GM23338 (cell line): Measurements from ENCODE around the gene PYGB. TPM values are rescaled to one million over a fixed set of nuclear protein-coding genes. Genes with fewer than 3 reads are reported as not detected.
"Not testable (repeated sequence)": the region's sequence is repeated elsewhere in the genome, so short reads cannot be mapped to it uniquely, and the experiment has no call there.

Experiments used
- ATAC-seq: fragments of 200-7000 bp; cut with Tn5 transposase; 3 replicates; pipeline ENCODE4 v1.9.1; 2020
- DNase-seq: peaks from one replicate; pipeline ENCODE4 v3.0.0-alpha.2; 2015; ENCODE audit warnings: low spot score
- H2AFZ ChIP-seq: fragments of 200-600 bp; sonication (generic); 2 replicates; pipeline ENCODE4 v1.8.0; 2016; ENCODE audit warnings: antibody characterized with exemption, mild to moderate bottlenecking, moderate library complexity
- H3F3A ChIP-seq: fragments of 200-600 bp; sonication (generic); replicated peaks from 2 replicates; pipeline ENCODE4 v1.8.0; 2017; ENCODE audit warnings: antibody characterized with exemption, mixed run types, low read depth
- H3K27ac ChIP-seq: fragments of 200-600 bp; sonication (generic); 2 replicates; pipeline ENCODE4 v1.6.1; 2016; ENCODE audit warnings: low read depth
- H3K27me3 ChIP-seq: fragments of 200-600 bp; sonication (generic); 2 replicates; pipeline ENCODE4 v1.8.0; 2016; ENCODE audit warnings: mild to moderate bottlenecking, mixed run types, moderate library complexity; ENCODE audit not compliant: insufficient read depth
- H3K36me3 ChIP-seq: fragments of 200-600 bp; sonication (generic); 2 replicates; pipeline ENCODE4 v1.8.0; 2016; ENCODE audit warnings: mild to moderate bottlenecking; ENCODE audit not compliant: insufficient read depth
- H3K4me1 ChIP-seq: fragments of 200-600 bp; sonication (generic); 2 replicates; pipeline ENCODE4 v1.8.0; 2016; ENCODE audit warnings: mild to moderate bottlenecking, moderate library complexity; ENCODE audit not compliant: insufficient read depth
- H3K4me2 ChIP-seq: fragments of 200-600 bp; sonication (generic); 2 replicates; pipeline ENCODE4 v1.7.1; 2017; ENCODE audit warnings: mixed run types
- H3K4me3 ChIP-seq: fragments of 200-600 bp; sonication (generic); 2 replicates; pipeline ENCODE4 v1.6.1; 2016; ENCODE audit warnings: mixed run types
- H3K79me2 ChIP-seq: fragments of 200-600 bp; sonication (generic); replicated peaks from 2 replicates; pipeline ENCODE4 v1.8.0; 2017; ENCODE audit warnings: mild to moderate bottlenecking; ENCODE audit not compliant: insufficient read depth
- H3K9me2 ChIP-seq: fragments of 200-600 bp; sonication (generic); 2 replicates; pipeline ENCODE4 v1.8.0; 2017; ENCODE audit not compliant: insufficient read depth
- H4K20me1 ChIP-seq: fragments of 200-600 bp; sonication (generic); replicated peaks from 2 replicates; pipeline ENCODE4 v1.8.0; 2017; ENCODE audit warnings: mild to moderate bottlenecking; ENCODE audit not compliant: insufficient read depth
- H3K27ac Mint-ChIP-seq: 2 replicates; pipeline ENCODE4 v1.8.0; 2020; ENCODE audit warnings: inconsistent platforms, mild to moderate bottlenecking, moderate library complexity, mixed read lengths
- H3K27me3 Mint-ChIP-seq: 3 replicates; pipeline ENCODE4 v1.8.0; 2022; ENCODE audit warnings: low read depth, mild to moderate bottlenecking, moderate library complexity, mixed read lengths, inconsistent platforms; ENCODE audit not compliant: insufficient read depth, poor library complexity
- H3K36me3 Mint-ChIP-seq: 3 replicates; pipeline ENCODE4 v1.8.0; 2021; ENCODE audit warnings: low read depth, mild to moderate bottlenecking, inconsistent platforms, moderate library complexity, mixed read lengths
- H3K4me1 Mint-ChIP-seq: 3 replicates; pipeline ENCODE4 v1.8.0; 2020; ENCODE audit warnings: mild to moderate bottlenecking, inconsistent platforms, mixed read lengths
- H3K4me3 Mint-ChIP-seq: 3 replicates; pipeline ENCODE4 v1.8.0; 2021; ENCODE audit warnings: moderate library complexity, mild to moderate bottlenecking, inconsistent platforms, mixed read lengths
- H3K9me3 Mint-ChIP-seq: 3 replicates; pipeline ENCODE4 v1.8.0; 2020; ENCODE audit warnings: moderate library complexity, mild to moderate bottlenecking, inconsistent platforms, mixed read lengths
- CREB1 ChIP-seq: fragments of 250-450 bp; sonication (Bioruptor Pico); IDR thresholded peaks from 2 replicates; pipeline ENCODE4 v1.5.0; 2020; ENCODE audit warnings: low read depth, mild to moderate bottlenecking, moderate library complexity
- CTCF ChIP-seq, 2 experiments: fragments of 200-600 bp in 1 of 2; sonication (generic) in 1 of 2; conservative IDR thresholded peaks; 2 replicates each; pipeline versions ENCODE4 v1.5.1 to v1.6.1; 2016 to 2017; ENCODE audit warnings: antibody characterized with exemption in 2 of 2, low read depth in 2 of 2, mild to moderate bottlenecking in 2 of 2, moderate library complexity in 1 of 2
- EZH2phosphoT487 ChIP-seq: fragments of 200-600 bp; sonication (generic); IDR thresholded peaks from one replicate; pipeline ENCODE4 v1.8.1; 2018; ENCODE audit warnings: antibody characterized with exemption; ENCODE audit not compliant: unreplicated experiment
- JUNB ChIP-seq: IDR thresholded peaks from one replicate; pipeline ENCODE4 v1.6.1; 2016; ENCODE audit warnings: antibody characterized with exemption; ENCODE audit not compliant: unreplicated experiment
- ZNF114 ChIP-seq: fragments of 250-450 bp; sonication (Bioruptor Pico); IDR thresholded peaks from 2 replicates; pipeline ENCODE4 v1.5.0; 2020; ENCODE audit warnings: mild to moderate bottlenecking, moderate library complexity
- ZNF331 ChIP-seq: fragments of 250-450 bp; sonication (Bioruptor Pico); IDR thresholded peaks from 2 replicates; pipeline ENCODE4 v1.5.0; 2020; ENCODE audit warnings: low read depth, mild to moderate bottlenecking, moderate library complexity
- ZNF462 ChIP-seq: fragments of 250-450 bp; sonication (Bioruptor Pico); IDR thresholded peaks from 2 replicates; pipeline ENCODE4 v1.5.0; 2020; ENCODE audit warnings: mild to moderate bottlenecking, moderate library complexity
- polyA plus RNA-seq: library from polyadenylated mRNA; unstranded; fragments of >200 nt; fragmentation: Nextera tagmentation; extraction: Ambion mirVana; gene quantifications from 2 replicates; pipeline ENCODE4 v1.2.1, GENCODE V29; 2016
- total RNA-seq: library from RNA; depleted of rRNA; stranded (reverse); fragments of >200 nt; shearing (Covaris generic); gene quantifications from 2 replicates; pipeline ENCODE4 v1.2.3, GENCODE V29; 2014
- TF ChIP-seq, protein P1 (sequence below): IDR thresholded peaks from one replicate; pipeline ENCODE4 v1.6.1; 2018; ENCODE audit warnings: antibody characterized with exemption; ENCODE audit not compliant: unreplicated experiment

PYGB gene
- total and polyA plus RNA-seq, 2 experiments from 2014 or later = 15.6 to 64.0 TPM

DNA sequence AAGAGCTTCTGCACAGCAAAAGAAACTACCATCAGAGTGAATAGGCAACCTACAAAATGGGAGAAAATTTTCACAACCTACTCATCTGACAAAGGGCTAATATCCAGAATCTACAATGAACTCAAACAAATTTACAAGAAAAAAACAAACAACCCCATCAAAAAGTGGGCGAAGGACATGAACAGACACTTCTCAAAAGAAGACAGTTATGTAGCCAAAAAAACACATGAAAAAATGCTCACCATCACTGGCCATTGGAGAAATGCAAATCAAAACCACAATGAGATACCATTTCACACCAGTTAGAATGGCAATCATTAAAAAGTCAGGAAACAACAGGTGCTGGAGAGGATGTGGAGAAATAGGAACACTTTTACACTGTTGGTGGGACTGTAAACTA, 87.1 kb downstream of the PYGB start:
- not testable (repeated sequence) for H3K4me2 ChIP-seq, H3K4me3 Mint-ChIP-seq, H3K4me1 ChIP-seq, H3K27me3 ChIP-seq, H3K36me3 ChIP-seq, H3F3A ChIP-seq, DNase-seq, ATAC-seq, H4K20me1 ChIP-seq, H3K4me3 ChIP-seq, H3K27ac ChIP-seq, H3K27ac Mint-ChIP-seq, H2AFZ ChIP-seq, H3K27me3 Mint-ChIP-seq, H3K9me2 ChIP-seq
- peaks cover 16% of the 10 kb centered on the region for H3K4me1 Mint-ChIP-seq
- H3K9me3 Mint-ChIP-seq = peaks cover 25% of the 10 kb centered on the region
- H3K79me2 ChIP-seq = peaks cover 82% of the 10 kb centered on the region
- peaks cover 48% of the 10 kb centered on the region for H3K36me3 Mint-ChIP-seq

DNA sequence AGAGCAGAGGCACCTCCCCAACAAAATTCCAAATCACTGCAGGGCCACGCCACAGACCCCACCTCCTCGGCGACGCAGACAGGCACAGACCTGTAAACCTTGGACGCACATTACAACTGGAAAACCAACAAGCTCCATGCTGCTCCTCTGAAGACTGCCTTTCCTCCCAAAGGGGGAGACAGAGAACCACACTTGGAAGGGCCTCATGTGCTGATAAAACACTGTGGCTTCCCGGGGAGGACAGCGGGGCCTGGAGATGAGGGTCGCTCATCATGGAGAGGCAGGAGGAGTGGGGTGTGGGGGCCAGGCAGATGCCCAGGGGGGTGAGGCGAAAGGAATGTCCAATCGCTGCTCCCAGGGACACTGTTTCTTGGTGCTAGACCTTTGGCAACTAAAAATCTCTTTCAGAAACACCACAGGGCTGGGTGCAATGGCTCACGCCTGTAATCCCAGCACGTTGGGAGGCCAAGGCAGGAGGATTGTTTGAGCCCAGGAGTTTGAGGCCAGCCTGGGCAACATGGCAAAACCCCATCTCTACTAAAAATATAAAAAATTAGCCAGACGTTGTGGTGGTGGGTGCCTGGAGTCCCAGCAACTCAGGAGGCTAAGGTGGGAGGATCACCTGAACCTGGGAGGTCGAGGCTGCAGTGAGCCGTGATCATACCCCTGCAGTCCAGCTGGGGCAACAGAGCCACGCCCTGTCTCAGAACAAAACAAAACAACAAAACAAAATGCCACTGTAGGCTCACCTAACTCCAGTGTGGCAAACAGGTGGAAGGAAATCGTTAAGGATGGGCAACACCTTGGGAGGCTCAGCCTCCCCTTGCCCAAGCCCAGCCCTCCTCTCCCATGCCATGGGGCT, 88.9 kb downstream of the PYGB start:
- Mint-ChIP-seq H3K4me3 (no peak overlapping the region), H3K27ac (0 out of 2 replicates have a peak overlapping the region, but pooled peaks have one; percentile 5), H3K27me3 (peaks cover 2% of the 10 kb centered on the region), H3K36me3 (peaks cover 29% of the 10 kb centered on the region), H3K9me3 (peaks cover 9% of the 10 kb centered on the region; the same call in 2 of the 3 replicates), H3K4me1 (peaks cover 33% of the 10 kb centered on the region)
- H4K20me1 ChIP-seq = peaks cover 20% of the 10 kb centered on the region
- no peaks in the 10 kb centered on the region for H3K36me3 ChIP-seq
- no peaks in the 10 kb centered on the region for H3K9me2 ChIP-seq
- peaks cover 4% of the 10 kb centered on the region; the same call in 1 of the 2 replicates for H3F3A ChIP-seq
- no peak overlapping the region for H3K4me2 ChIP-seq
- no peaks in the 10 kb centered on the region for H3K27me3 ChIP-seq
- peaks cover 19% of the 10 kb centered on the region for H3K4me1 ChIP-seq
- DNase-seq (peak; percentile 76), ATAC-seq (peak; percentile 85)
- no peak overlapping the region for H3K4me3 ChIP-seq
- no peak overlapping the region for H2AFZ ChIP-seq
- TF ChIP-seq ZNF462 (CRISPR knock-in tag) (no peak), ZNF331 (no peak), EZH2phosphoT487 (no peak), ZNF114 (no peak), CREB1 (CRISPR knock-in tag) (no peak), JUNB (no peak), CTCF (conservative IDR thresholded peaks at IDR 0.05; ENCODE audit: low read depth in 2 of 2) (peak; percentile 64 to 90)
- TF ChIP-seq, protein P1, sequence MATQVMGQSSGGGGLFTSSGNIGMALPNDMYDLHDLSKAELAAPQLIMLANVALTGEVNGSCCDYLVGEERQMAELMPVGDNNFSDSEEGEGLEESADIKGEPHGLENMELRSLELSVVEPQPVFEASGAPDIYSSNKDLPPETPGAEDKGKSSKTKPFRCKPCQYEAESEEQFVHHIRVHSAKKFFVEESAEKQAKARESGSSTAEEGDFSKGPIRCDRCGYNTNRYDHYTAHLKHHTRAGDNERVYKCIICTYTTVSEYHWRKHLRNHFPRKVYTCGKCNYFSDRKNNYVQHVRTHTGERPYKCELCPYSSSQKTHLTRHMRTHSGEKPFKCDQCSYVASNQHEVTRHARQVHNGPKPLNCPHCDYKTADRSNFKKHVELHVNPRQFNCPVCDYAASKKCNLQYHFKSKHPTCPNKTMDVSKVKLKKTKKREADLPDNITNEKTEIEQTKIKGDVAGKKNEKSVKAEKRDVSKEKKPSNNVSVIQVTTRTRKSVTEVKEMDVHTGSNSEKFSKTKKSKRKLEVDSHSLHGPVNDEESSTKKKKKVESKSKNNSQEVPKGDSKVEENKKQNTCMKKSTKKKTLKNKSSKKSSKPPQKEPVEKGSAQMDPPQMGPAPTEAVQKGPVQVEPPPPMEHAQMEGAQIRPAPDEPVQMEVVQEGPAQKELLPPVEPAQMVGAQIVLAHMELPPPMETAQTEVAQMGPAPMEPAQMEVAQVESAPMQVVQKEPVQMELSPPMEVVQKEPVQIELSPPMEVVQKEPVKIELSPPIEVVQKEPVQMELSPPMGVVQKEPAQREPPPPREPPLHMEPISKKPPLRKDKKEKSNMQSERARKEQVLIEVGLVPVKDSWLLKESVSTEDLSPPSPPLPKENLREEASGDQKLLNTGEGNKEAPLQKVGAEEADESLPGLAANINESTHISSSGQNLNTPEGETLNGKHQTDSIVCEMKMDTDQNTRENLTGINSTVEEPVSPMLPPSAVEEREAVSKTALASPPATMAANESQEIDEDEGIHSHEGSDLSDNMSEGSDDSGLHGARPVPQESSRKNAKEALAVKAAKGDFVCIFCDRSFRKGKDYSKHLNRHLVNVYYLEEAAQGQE = no peak
- H3K27ac ChIP-seq = no peak overlapping the region
- peaks cover 82% of the 10 kb centered on the region for H3K79me2 ChIP-seq
